Cerebellar cortex (tissue), 1 donor: Measurements from ENCODE around the gene PPP1R11.

Experiments used
- DNase-seq: peaks from one replicate; pipeline ENCODE4 v3.0.0-alpha.2; 2015; ENCODE audit warnings: low spot score

PPP1R11 gene

GRCh38 chr6:30061858-30062458 is 5.0 kb upstream of the PPP1R11 start:
- peak; percentile 38 for DNase-seq

DNA sequence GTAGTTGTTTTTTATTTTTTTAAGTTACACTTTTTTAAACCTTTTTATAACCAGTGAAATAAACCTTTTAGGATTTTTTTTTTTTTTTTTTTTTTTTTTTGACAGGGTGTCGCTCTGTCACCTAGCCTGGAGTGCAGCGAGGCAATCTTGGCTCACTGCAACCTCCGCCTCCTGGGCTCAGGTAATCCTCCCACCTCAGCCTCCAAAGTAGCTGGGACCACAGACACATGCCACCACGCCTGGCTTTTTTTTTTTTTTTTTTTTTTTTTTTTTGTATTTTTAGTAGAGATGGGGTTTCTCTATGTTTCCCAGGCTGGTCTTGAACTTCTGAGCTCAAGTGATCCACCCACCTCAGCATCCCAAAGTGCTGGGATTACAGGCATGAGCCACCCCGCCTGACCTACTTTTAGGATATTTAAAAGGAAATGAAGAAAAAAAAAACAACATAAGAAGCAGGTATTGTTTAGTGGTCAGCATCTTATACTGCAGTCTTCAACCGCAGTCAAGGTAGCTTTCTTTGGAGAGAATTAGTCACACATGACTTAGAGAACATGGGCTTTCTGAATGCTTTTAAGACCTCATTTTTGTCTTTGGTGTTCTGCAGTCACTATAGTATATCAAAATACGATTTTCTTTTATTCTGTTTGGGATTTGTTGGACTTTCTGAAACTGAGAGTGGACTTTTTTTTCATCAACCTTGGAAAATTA is 4.4 kb upstream of the PPP1R11 start:
- no peak for DNase-seq

GRCh38 chr6:30063315-30063714 is 3.7 kb upstream of the PPP1R11 start:
- no peak for DNase-seq

DNA sequence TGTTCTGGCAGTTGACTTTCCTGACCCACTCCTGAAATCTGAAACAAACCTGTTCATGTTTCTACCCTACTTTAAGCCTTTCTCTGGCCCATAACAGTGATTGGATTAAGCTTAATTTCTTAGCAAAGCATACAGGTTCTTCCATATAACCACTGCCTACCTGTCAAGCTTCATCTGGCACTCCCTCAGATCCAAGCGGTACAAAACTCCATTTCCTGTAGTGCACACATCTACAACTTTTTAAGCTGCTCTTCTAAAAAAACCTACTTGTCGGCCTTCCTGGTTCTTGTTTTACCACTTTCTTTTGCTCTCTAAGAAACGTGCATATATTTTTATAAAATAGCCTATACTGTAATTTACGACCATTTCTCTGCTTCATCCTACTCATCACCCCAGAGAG is 916 bp upstream of the PPP1R11 start:
- DNase-seq: no peak

- DNase-seq: no peak
These were observed 602 bp downstream of the PPP1R11 start for GRCh38 chr6:30067460-30068139.

DNA sequence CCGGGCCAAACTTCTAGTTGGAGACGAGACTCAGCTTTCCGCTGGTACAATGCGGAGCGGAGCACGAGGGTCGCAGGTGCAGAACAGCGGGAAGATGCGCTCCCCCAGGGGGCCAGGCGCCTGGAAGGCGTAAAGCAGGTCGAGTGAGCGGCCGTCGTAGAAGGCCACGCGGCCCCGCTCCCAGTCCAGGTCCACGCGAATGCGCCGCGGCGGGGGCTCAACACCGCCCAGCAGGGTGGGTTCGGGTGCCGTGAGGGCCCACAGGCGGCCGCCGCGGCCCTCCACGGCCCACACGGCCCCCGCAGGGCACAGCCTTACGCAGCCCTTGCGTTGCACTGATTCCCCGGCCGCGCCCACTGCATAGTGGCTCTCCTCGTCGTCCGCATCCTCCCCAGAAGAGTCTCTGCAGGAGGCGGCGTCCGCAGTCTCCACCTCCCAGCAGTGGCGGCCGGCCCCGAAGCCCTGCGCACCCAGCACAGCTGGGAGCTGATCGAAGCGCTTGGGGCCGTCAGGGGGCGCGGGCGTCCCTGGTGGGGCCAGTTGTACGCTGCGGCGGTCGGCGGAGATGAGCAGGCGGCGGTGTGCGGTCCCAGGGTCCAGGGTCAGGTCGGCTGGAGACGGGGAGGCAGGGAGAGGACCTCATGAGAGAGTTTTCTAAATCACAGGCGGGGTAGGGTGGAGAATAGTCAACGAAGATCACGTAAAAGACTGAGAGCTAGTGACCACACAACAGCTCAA is 4.3 kb downstream of the PPP1R11 start:
- no peak for DNase-seq

- DNase-seq: no peak
These were observed 4.9 kb downstream of the PPP1R11 start for GRCh38 chr6:30071858-30072257.

DNA sequence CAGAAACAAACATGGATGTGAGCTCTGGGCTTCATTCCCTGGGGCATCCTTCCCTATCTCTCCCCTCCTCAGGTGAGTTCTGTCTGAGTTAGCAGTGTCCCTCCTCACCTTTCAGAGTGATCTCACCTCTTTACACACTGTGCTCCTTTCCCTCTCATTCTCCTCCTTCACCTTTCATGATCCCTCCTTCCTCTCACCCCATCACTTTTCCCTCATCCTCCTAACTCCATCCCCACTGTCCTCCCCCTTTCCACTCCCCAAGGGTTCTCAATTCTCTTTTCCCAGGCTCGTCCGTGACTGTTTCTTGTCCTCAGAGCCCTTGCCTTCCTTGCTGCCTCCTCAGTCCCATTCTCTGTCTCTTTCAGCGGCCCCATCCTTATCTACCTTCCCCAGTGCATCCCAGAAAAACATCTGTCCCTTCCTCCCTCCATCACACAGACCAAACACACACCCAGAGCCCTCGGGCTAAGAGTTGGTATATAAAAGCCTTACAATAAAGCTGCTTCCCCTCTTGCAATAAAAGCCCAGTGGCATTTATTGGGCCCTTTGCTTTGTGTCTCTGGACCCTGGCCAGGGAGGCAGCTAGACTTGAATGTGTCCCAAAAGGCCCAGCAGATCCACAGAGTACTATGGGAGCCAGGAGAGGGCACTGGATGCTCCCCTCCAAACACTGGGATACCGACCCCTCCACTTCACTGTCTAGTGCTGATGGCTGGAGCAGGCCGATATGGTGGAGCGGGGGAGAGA is 6.7 kb downstream of the PPP1R11 start:
- DNase-seq: no peak

DNA sequence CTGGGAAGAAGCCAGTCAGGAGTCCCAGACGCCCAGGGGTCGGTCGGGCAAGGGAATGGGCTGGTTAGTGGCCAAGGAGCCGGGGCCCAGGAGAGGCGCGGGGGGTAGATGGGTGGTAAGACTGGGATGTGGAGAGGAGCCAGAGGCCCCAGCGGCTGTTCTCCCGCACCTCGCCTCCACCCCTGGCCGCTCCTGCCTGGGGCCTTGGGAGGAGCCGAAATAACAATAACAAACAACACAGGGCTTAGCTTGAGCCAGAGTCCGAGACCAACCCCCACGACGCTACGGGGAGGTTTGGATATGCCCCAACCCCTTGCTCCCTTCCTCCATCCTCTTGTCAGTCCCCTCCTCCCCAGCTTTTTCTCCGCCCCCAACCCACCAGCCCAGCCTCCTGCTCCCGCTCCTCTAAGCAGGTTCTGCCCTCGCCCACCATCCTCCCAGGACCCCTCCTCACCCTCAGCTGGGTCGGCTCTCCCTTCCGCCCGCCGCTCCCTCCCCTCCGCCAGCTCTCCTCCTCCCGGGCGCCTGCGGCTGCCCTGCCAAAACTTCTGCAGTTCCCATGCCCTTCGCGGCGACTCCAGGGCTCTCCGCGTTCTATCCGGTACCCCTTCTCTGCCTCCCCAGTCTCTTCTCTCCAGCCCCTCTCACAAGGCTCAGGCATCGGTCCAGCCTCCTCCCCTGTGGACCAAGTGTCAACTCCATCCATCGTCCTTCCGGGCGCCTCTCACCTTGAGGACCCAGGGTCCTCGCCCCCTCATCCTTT is 7.5 kb downstream of the PPP1R11 start:
- no peak for DNase-seq

DNA sequence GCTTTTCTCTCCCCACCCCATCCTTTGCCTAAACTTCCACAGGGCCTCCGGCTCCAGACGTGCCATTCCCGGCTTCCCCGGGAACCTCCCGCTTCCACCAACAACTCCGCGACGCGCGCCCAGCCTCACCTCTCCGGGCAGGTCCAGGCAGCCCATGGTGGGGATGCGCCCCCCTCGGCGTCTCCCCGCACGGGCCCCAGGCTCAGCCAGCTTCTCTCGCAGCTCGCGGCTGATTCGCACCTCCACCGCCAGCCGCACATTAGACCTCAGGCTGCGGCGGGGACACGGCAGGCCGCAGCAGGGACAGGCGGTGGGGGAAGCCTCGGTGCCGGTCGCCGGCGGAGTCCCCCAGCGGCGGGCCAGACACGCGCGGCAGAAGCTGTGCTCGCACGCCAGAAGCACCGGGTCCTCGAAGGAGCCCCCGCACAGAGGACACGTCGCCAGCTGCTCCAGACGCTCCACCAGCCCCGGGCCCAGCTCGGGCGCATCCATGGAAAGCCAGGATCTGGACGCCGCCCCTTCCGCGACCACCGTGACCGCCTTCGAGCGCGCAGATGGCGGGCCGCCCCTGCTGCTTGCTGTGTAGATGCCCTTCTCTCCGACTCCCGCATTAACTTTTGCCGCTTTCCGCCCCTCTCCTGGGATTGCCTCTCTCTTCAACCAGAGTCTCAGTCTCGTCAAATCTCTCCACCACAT is 8.2 kb downstream of the PPP1R11 start, which contains the start of gene RNF39:
TSS of gene RNF39 (minus strand) at position 676 of the 696 bp plus-strand sequence. CDS start at position 492, 184 bp downstream.
- DNase-seq: no peak

DNA sequence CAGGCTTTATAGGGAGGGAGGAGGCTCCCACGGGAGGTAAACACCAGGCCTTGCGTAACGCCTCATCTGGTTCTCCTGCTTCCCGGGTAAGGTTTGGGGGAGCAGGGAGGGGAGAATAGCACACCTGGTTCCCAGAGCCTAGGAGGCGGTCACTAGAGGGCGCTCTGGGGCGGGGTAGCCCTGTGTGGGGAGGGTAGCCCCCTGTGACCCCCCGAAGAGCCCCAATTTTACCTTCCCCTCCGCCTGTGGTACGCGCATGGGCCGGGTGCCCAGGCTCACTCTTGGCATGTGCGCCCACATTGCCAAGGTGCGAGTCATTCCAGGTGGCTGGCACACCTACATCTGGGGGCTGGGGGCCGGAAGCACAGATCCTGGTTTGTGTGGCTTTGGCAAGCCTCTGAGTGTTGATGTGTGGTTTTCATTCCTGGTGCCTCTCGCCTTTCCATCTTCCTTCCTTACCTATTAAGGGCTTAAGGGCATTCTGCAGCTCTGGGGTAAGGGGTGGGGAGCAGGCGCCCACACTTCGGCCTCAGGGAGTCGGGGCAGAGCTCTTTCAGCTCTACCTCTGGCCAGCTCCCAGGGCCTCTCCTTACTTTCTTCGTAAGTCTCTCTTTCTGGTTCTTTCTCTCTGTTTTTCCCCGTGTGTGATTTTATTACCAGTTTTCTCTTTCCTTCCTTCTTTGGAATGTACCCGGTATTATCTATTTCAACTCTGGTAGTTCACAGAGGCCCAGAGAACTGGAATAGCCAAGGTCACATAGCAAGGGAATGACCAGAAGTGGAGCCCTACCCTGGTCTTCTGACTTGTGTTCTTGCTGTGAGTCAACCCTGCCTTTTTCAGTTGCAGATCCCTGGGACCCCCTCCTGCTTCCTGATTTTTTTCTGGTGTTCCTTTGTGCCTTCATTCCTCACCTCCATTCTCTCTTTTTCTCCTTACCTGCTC is 9.1 kb downstream of the PPP1R11 start:
- DNase-seq: no peak

DNA sequence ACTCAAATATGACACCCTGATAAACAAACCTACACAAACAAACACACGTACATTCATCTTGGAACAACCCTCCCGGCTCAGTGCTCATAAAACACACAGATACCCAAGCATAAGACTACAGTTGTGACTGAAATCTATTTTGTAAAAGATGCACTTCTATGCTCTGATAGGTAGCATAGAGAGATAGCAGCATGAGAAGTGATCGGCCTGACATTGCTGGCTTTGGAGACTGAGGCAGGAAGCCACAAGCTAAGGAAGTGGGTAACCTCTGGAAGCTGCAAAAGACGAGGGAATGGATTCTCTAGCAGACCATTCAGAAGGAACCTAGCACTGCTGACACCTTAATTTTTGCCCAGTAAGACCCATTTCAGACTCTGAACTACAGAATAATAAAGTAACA is 10.2 kb downstream of the PPP1R11 start:
- no peak for DNase-seq

DNA sequence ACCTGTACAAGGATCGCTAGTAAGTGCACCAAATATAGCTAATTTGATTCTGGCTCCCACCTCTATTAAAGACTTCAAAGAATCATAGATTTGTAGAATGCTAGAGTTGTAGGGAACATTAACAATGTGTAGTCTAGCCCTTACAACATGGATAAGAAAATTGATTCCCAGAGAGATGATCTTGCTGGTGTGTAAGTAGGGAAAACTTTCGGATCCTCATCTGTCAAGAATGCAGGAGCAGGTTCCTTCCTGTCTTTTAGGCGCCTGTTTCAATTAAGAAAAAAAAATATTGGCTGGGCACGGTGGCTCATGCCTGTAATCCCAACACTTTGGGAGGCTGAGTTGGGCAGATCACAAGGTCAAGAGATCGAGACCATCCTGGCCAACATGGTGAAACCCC is 20.9 kb downstream of the PPP1R11 start:
- no peak for DNase-seq

GRCh38 chr6:30091577-30092381 is 24.8 kb downstream of the PPP1R11 start:
- no peak for DNase-seq

DNA sequence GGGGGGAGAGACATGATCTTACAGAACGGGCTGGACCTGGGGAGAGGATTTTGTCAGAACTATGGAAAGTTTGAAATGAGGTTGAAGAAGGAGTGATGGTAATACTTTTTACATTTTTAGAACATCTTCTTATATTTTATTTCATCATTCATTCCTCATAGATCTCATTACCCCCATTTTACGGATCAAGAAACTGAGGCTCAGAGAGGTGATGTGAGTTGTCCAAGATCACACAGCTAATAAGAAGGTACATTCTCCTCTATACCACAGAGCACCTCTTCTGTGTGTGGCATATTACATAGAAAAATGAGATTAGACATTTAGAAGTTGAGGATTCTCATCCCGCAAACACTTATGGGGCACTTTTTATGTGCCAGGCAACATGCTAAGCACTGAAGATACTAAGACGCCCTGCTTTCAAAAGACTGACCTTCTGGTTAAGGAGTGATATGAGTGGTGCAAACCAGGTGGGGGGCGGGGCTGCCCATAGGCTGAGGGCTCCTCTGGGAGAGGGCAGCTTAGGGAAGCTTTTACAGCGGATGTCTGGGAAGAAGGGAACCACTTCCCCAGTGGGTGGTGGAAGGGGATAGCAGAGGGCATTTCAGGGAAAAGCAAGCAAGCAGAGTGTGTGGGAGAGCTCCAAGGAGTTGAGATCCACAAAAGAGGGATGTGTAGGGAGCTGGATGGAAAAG is 26.0 kb downstream of the PPP1R11 start:
- no peak for DNase-seq

DNA sequence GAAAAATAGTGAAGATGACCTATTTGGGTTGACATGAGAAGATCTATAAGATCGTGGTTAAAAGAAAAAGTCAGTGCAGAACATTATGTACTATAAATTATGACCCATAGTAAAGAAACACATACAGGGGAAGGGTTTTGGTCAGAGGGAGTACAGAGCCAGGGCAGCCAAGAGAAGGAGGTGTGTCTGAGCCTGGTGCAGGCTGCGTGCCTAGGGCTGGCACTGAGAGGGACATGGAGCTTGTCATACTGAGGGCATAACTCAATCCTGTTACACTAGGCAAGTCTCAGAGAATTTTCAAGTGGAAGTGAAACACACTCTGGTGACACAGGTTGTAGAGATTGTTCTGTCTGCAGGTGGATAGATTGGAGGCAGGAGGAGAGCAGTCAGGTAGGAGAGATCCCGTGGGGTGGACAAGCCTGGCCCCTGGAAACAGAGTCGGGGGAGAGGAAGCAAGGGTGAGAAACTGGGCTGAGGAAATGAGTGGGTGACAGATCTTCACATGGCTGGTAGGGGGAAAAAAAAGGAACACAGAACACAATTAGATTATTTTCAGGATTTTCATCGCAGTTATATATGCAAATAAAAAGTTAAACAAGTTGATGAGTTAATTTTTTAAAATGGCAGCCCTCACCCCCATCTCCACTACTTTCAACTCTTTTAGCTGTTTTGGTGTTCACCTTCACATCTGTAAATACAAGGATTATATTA is 27.1 kb downstream of the PPP1R11 start:
- no peak for DNase-seq

DNA sequence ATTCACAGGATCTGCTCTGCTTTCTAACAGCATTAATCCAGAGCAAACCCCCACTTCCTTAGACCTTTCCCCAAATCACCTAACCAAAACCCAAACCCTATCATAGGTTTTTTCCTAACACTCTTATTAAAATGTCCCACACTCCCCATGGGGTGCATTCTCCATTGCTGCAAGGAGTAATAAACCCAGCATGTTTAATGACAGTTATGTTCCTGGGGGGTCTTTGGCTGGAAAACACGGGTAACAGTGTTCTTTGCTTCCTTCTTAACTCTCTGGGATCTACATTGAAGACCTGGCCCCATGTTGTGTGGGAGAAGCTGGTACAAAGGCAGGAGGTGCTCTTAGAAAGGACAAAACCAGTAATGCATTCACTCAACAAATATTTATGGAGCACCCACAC is 29.8 kb downstream of the PPP1R11 start:
- DNase-seq: no peak
